IgD-negative memory B cell (primary cell): Measurements from ENCODE around the gene CDC42. TPM values are rescaled to one million over a fixed set of nuclear protein-coding genes. Genes with fewer than 3 reads are reported as not detected.
"Not testable (repeated sequence)": the region's sequence is repeated elsewhere in the genome, so short reads cannot be mapped to it uniquely, and the experiment has no call there.

Source experiments
- H3K27ac Mint-ChIP-seq, 3 donors: one replicate each; pipeline ENCODE4 v1.8.0; 2020 to 2022; ENCODE audit warnings: mild to moderate bottlenecking in 3 of 3, mixed read lengths in 3 of 3, moderate library complexity in 1 of 3
- H3K27me3 Mint-ChIP-seq: one replicate; pipeline ENCODE4 v1.8.0; 2021; ENCODE audit warnings: mixed read lengths
- H3K36me3 Mint-ChIP-seq: one replicate; pipeline ENCODE4 v1.8.0; 2020; ENCODE audit warnings: mild to moderate bottlenecking, mixed read lengths
- H3K4me1 Mint-ChIP-seq, 3 donors: one replicate each; pipeline ENCODE4 v1.8.0; 2020 to 2022; ENCODE audit warnings: mixed read lengths in 3 of 3, mild to moderate bottlenecking in 1 of 3
- H3K4me3 Mint-ChIP-seq, 4 donors: one replicate each; pipeline ENCODE4 v1.8.0; 2020 to 2022; ENCODE audit warnings: mild to moderate bottlenecking in 4 of 4, mixed read lengths in 4 of 4, moderate library complexity in 3 of 4
- H3K9me3 Mint-ChIP-seq, 3 donors: one replicate each; pipeline ENCODE4 v1.8.0; 2020 to 2021; ENCODE audit warnings: mixed read lengths in 3 of 3, mild to moderate bottlenecking in 1 of 3
- polyA plus RNA-seq: library from polyadenylated mRNA; unstranded; fragments of 300-500 nt; fragmentation: Illumina TruSeq; gene quantifications from one replicate; pipeline ENCODE4 v1.2.3, GENCODE V29; 2021

CDC42 gene
- polyA plus RNA-seq, 1 donor from 2014 or later, result 268 TPM

- H3K9me3 Mint-ChIP-seq, result no peaks in the 10 kb centered on the region
- H3K27ac Mint-ChIP-seq, result peak overlapping the region; percentile 40 to 93 (median 70)
- peaks cover 62 to 70% (median 62%) of the 10 kb centered on the region in 3 donors for H3K4me1 Mint-ChIP-seq
- peaks cover 10% of the 10 kb centered on the region for H3K36me3 Mint-ChIP-seq
- H3K4me3 Mint-ChIP-seq, result peak overlapping the region; percentile 61 to 79 (median 72)
- H3K27me3 Mint-ChIP-seq, result no peaks in the 10 kb centered on the region
These were observed 23.8 kb downstream of the CDC42 start for GRCh38 chr1:22076346-22076745.

GRCh38 chr1:22077728-22078127 lies 25.2 kb downstream of the CDC42 start:
- Mint-ChIP-seq H3K27me3 (no peaks in the 10 kb centered on the region), H3K4me1 (peaks cover 58 to 67% (median 63%) of the 10 kb centered on the region in 3 donors), H3K36me3 (peaks cover 8% of the 10 kb centered on the region), H3K27ac (peak overlapping the region in 2 of 3 donors; percentile 13 to 14), H3K4me3 (peak overlapping the region in 2 of 4 donors; percentile 16 to 53), H3K9me3 (no peaks in the 10 kb centered on the region)

- H3K36me3 Mint-ChIP-seq, result peaks cover 8% of the 10 kb centered on the region
- H3K9me3 Mint-ChIP-seq, result no peaks in the 10 kb centered on the region
- peaks cover 56 to 64% (median 63%) of the 10 kb centered on the region in 3 donors for H3K4me1 Mint-ChIP-seq
- no peaks in the 10 kb centered on the region for H3K27me3 Mint-ChIP-seq
- peak overlapping the region in 2 of 4 donors; percentile 16 to 56 for H3K4me3 Mint-ChIP-seq
- peak overlapping the region in 2 of 3 donors; percentile 13 to 77 for H3K27ac Mint-ChIP-seq
These were observed 25.6 kb downstream of the CDC42 start for GRCh38 chr1:22078133-22078532.

- H3K4me1 Mint-ChIP-seq, result peaks cover 54 to 70% (median 59%) of the 10 kb centered on the region in 3 donors
- H3K27ac Mint-ChIP-seq, result peak overlapping the region in 2 of 3 donors; percentile 73 to 90
- H3K4me3 Mint-ChIP-seq, result peak overlapping the region in 1 of 4 donors; percentile 32
- no peaks in the 10 kb centered on the region for H3K9me3 Mint-ChIP-seq
- no peaks in the 10 kb centered on the region for H3K27me3 Mint-ChIP-seq
- H3K36me3 Mint-ChIP-seq, result peaks cover 9% of the 10 kb centered on the region
These were observed 27.7 kb downstream of the CDC42 start for GRCh38 chr1:22080191-22080590.

GRCh38 chr1:22088331-22088730 lies 35.8 kb downstream of the CDC42 start:
- Mint-ChIP-seq H3K27me3 (no peaks in the 10 kb centered on the region), H3K27ac (peak overlapping the region in 1 of 3 donors; percentile 26), H3K4me1 (peaks cover 62 to 72% (median 67%) of the 10 kb centered on the region in 3 donors), H3K36me3 (peaks cover 3% of the 10 kb centered on the region), H3K4me3 (peak overlapping the region in 2 of 4 donors; percentile 7 to 17), H3K9me3 (no peaks in the 10 kb centered on the region)

GRCh38 chr1:22089134-22089571 lies 36.6 kb downstream of the CDC42 start:
- H3K4me3 Mint-ChIP-seq, result peak overlapping the region in 2 of 4 donors; percentile 49 to 68
- peak overlapping the region in 2 of 3 donors; percentile 81 to 90 for H3K27ac Mint-ChIP-seq
- no peaks in the 10 kb centered on the region for H3K27me3 Mint-ChIP-seq
- peaks cover 2% of the 10 kb centered on the region for H3K36me3 Mint-ChIP-seq
- H3K9me3 Mint-ChIP-seq, result no peaks in the 10 kb centered on the region
- peaks cover 60 to 71% (median 68%) of the 10 kb centered on the region in 3 donors for H3K4me1 Mint-ChIP-seq

GRCh38 chr1:22089787-22090186 lies 37.3 kb downstream of the CDC42 start:
- H3K36me3 Mint-ChIP-seq, result peaks cover 2% of the 10 kb centered on the region
- H3K4me1 Mint-ChIP-seq, result peaks cover 55 to 70% (median 68%) of the 10 kb centered on the region in 3 donors
- H3K27me3 Mint-ChIP-seq, result no peaks in the 10 kb centered on the region
- H3K27ac Mint-ChIP-seq, result peak overlapping the region; percentile 65 to 90 (median 70)
- H3K9me3 Mint-ChIP-seq, result no peaks in the 10 kb centered on the region
- peak overlapping the region; percentile 25 to 76 (median 59) for H3K4me3 Mint-ChIP-seq

- peak overlapping the region; percentile 65 to 72 (median 70) for H3K27ac Mint-ChIP-seq
- peak overlapping the region in 1 of 4 donors; percentile 34 for H3K4me3 Mint-ChIP-seq
- no peaks in the 10 kb centered on the region for H3K9me3 Mint-ChIP-seq
- H3K4me1 Mint-ChIP-seq, result peaks cover 50 to 67% (median 66%) of the 10 kb centered on the region in 3 donors
- no peaks in the 10 kb centered on the region for H3K27me3 Mint-ChIP-seq
- peaks cover 2% of the 10 kb centered on the region for H3K36me3 Mint-ChIP-seq
These were observed 38.4 kb downstream of the CDC42 start for GRCh38 chr1:22090867-22091266.

- H3K36me3 Mint-ChIP-seq, result not testable (repeated sequence)
These were observed 39.7 kb downstream of the CDC42 start for GRCh38 chr1:22092026-22092768.

GRCh38 chr1:22093513-22093912 lies 41.0 kb downstream of the CDC42 start:
- no peak overlapping the region for H3K4me3 Mint-ChIP-seq
- no peaks in the 10 kb centered on the region for H3K27me3 Mint-ChIP-seq
- peak overlapping the region in 2 of 3 donors; percentile 74 to 84 for H3K27ac Mint-ChIP-seq
- H3K9me3 Mint-ChIP-seq, result no peaks in the 10 kb centered on the region
- H3K4me1 Mint-ChIP-seq, result peaks cover 38 to 53% (median 49%) of the 10 kb centered on the region in 3 donors
- no peaks in the 10 kb centered on the region for H3K36me3 Mint-ChIP-seq

More at GRCh38 chr1:22092026-22092768, 39.7 kb downstream of the CDC42 start:
- not testable (repeated sequence) for H3K27me3 Mint-ChIP-seq, H3K9me3 Mint-ChIP-seq
- peaks cover 44 to 60% (median 59%) of the 10 kb centered on the region in 3 donors for H3K4me1 Mint-ChIP-seq
- peak overlapping the region in 3 of 4 donors; percentile 1 to 65 (median 63) for H3K4me3 Mint-ChIP-seq
- peak overlapping the region; percentile 67 to 84 (median 74) for H3K27ac Mint-ChIP-seq

- no peaks in the 10 kb centered on the region for H3K36me3 Mint-ChIP-seq
- no peaks in the 10 kb centered on the region for H3K27me3 Mint-ChIP-seq
- no peaks in the 10 kb centered on the region for H3K9me3 Mint-ChIP-seq
- H3K27ac Mint-ChIP-seq, result peak overlapping the region in 1 of 3 donors; percentile 29
- H3K4me3 Mint-ChIP-seq, result no peak overlapping the region
- H3K4me1 Mint-ChIP-seq, result peaks cover 39 to 45% (median 39%) of the 10 kb centered on the region in 3 donors
These were observed 43.5 kb downstream of the CDC42 start for GRCh38 chr1:22096036-22096435.

- Mint-ChIP-seq H3K4me1 (peaks cover 41 to 46% (median 43%) of the 10 kb centered on the region in 3 donors), H3K27ac (peak overlapping the region in 2 of 3 donors; percentile 0 to 29), H3K4me3 (no peak overlapping the region), H3K27me3 (no peaks in the 10 kb centered on the region), H3K36me3 (no peaks in the 10 kb centered on the region), H3K9me3 (no peaks in the 10 kb centered on the region)
These were observed 44.0 kb downstream of the CDC42 start for GRCh38 chr1:22096463-22096862.

- no peak overlapping the region for H3K4me3 Mint-ChIP-seq
- H3K27me3 Mint-ChIP-seq, result no peaks in the 10 kb centered on the region
- H3K9me3 Mint-ChIP-seq, result no peaks in the 10 kb centered on the region
- peaks cover 40 to 42% (median 40%) of the 10 kb centered on the region in 3 donors for H3K4me1 Mint-ChIP-seq
- H3K27ac Mint-ChIP-seq, result peak overlapping the region in 1 of 3 donors; percentile 53
- H3K36me3 Mint-ChIP-seq, result no peaks in the 10 kb centered on the region
These were observed 46.2 kb downstream of the CDC42 start for GRCh38 chr1:22098752-22099151.

GRCh38 chr1:22100168-22100567 lies 47.7 kb downstream of the CDC42 start:
- H3K27ac Mint-ChIP-seq, result peak overlapping the region in 1 of 3 donors; percentile 55
- H3K36me3 Mint-ChIP-seq, result peaks cover 2% of the 10 kb centered on the region
- H3K9me3 Mint-ChIP-seq, result no peaks in the 10 kb centered on the region
- peaks cover 47 to 53% (median 49%) of the 10 kb centered on the region in 3 donors for H3K4me1 Mint-ChIP-seq
- no peaks in the 10 kb centered on the region for H3K27me3 Mint-ChIP-seq
- H3K4me3 Mint-ChIP-seq, result peak overlapping the region in 1 of 4 donors; percentile 18

GRCh38 chr1:22101199-22101598 lies 48.7 kb downstream of the CDC42 start:
- Mint-ChIP-seq H3K9me3 (no peaks in the 10 kb centered on the region), H3K27ac (peak overlapping the region; percentile 9 to 60 (median 46)), H3K4me3 (no peak overlapping the region), H3K4me1 (peaks cover 54 to 59% (median 57%) of the 10 kb centered on the region in 3 donors), H3K27me3 (no peaks in the 10 kb centered on the region), H3K36me3 (peaks cover 2% of the 10 kb centered on the region)
